ENCODE measurements around the gene RPTOR. TPM values are rescaled to one million over a fixed set of nuclear protein-coding genes. Genes with fewer than 3 reads are reported as not detected.

The RPTOR gene
- total and polyA plus RNA-seq, 2 donors (not counting 1 experiment from before 2014, with no cell fraction given): 6.7 to 22.8 TPM

- H3K27me3 ChIP-seq (ENCODE audit: control insufficient read depth, insufficient read depth, low read length): no peaks in the 10 kb centered on the region
- TF ChIP-seq EZH2 (IDR thresholded peaks at IDR 0.05; ENCODE audit: low read length, missing control alignments): no peak
- TF ChIP-seq CTCF (conservative IDR thresholded peaks at IDR 0.05 in 1 of 2, IDR thresholded peaks at IDR 0.05 in 1 of 2; ENCODE audit: low read depth in 1 of 2, low read length in 2 of 2): no peak
These were observed 418.0 kb downstream of the RPTOR start for GRCh38 chr17:80962356-80963329.

GRCh38 chr17:80963812-80964543, 419.3 kb downstream of the RPTOR start:
- no peak overlapping the region for H3K4me3 ChIP-seq (replicated peaks in 1 of 4; ENCODE audit: control extremely low read depth in 1 of 4, insufficient read depth in 1 of 4, low read depth in 3 of 4, low read length in 4 of 4)
- H3K4me1 ChIP-seq (ENCODE audit: control insufficient read depth, extremely low read depth, insufficient read depth, low read length): peaks cover 17% of the 10 kb centered on the region
- H3K27ac ChIP-seq (ENCODE audit: insufficient read depth, low read length): no peak overlapping the region
- no peaks in the 10 kb centered on the region for H3K9me3 ChIP-seq (ENCODE audit: control insufficient read depth, insufficient read depth, low read depth, low read length)
- peaks cover 2% of the 10 kb centered on the region for H3K36me3 ChIP-seq (ENCODE audit: control insufficient read depth, insufficient read depth, low read length)
- no peaks in the 10 kb centered on the region for H3K27me3 ChIP-seq (ENCODE audit: control insufficient read depth, insufficient read depth, low read length)
- no peak overlapping the region for H3K9ac ChIP-seq (ENCODE audit: insufficient read depth, low read length)
- H4K20me1 ChIP-seq (ENCODE audit: control insufficient read depth, extremely low read depth, insufficient read depth, low read length): no peaks in the 10 kb centered on the region
- H2AFZ ChIP-seq (ENCODE audit: low read length): no peak overlapping the region
- no peak overlapping the region for H3K4me2 ChIP-seq (ENCODE audit: extremely low read depth, insufficient read depth, low read length)
- no peak for DNase-seq (ENCODE audit: low read depth in 2 of 2)
- TF ChIP-seq EZH2 (IDR thresholded peaks at IDR 0.05; ENCODE audit: low read length, missing control alignments) (no peak), CTCF (conservative IDR thresholded peaks at IDR 0.05 in 1 of 2, IDR thresholded peaks at IDR 0.05 in 1 of 2; ENCODE audit: low read depth in 1 of 2, low read length in 2 of 2) (no peak)
- no peaks in the 10 kb centered on the region for H3K79me2 ChIP-seq (ENCODE audit: control insufficient read depth, insufficient read depth, low read length)

More at GRCh38 chr17:80962356-80963329, 418.0 kb downstream of the RPTOR start:
- Histone ChIP-seq H2AFZ (ENCODE audit: low read length) (no peak overlapping the region), H3K9me3 (ENCODE audit: control insufficient read depth, insufficient read depth, low read depth, low read length) (no peaks in the 10 kb centered on the region), H3K36me3 (ENCODE audit: control insufficient read depth, insufficient read depth, low read length) (peaks cover 2% of the 10 kb centered on the region), H3K79me2 (ENCODE audit: control insufficient read depth, insufficient read depth, low read length) (no peaks in the 10 kb centered on the region), H4K20me1 (ENCODE audit: control insufficient read depth, extremely low read depth, insufficient read depth, low read length) (no peaks in the 10 kb centered on the region), H3K4me1 (ENCODE audit: control insufficient read depth, extremely low read depth, insufficient read depth, low read length) (peaks cover 10% of the 10 kb centered on the region), H3K9ac (ENCODE audit: insufficient read depth, low read length) (no peak overlapping the region), H3K4me3 (replicated peaks in 1 of 4; ENCODE audit: control extremely low read depth in 1 of 4, insufficient read depth in 1 of 4, low read depth in 3 of 4, low read length in 4 of 4) (no peak overlapping the region), H3K27ac (ENCODE audit: insufficient read depth, low read length) (no peak overlapping the region), H3K4me2 (ENCODE audit: extremely low read depth, insufficient read depth, low read length) (no peak overlapping the region)
- DNase-seq (ENCODE audit: low read depth in 2 of 2): no peak

GRCh38 chr17:80964544-80964856, 419.9 kb downstream of the RPTOR start:
- TF ChIP-seq EZH2 (IDR thresholded peaks at IDR 0.05; ENCODE audit: low read length, missing control alignments): no peak
- TF ChIP-seq CTCF (conservative IDR thresholded peaks at IDR 0.05 in 1 of 2, IDR thresholded peaks at IDR 0.05 in 1 of 2; ENCODE audit: low read depth in 1 of 2, low read length in 2 of 2): no peak
- Histone ChIP-seq H3K27me3 (ENCODE audit: control insufficient read depth, insufficient read depth, low read length) (no peaks in the 10 kb centered on the region), H3K4me3 (replicated peaks in 1 of 4; ENCODE audit: control extremely low read depth in 1 of 4, insufficient read depth in 1 of 4, low read depth in 3 of 4, low read length in 4 of 4) (no peak overlapping the region), H2AFZ (ENCODE audit: low read length) (no peak overlapping the region), H3K36me3 (ENCODE audit: control insufficient read depth, insufficient read depth, low read length) (peaks cover 2% of the 10 kb centered on the region), H3K4me1 (ENCODE audit: control insufficient read depth, extremely low read depth, insufficient read depth, low read length) (peaks cover 17% of the 10 kb centered on the region), H3K79me2 (ENCODE audit: control insufficient read depth, insufficient read depth, low read length) (no peaks in the 10 kb centered on the region), H3K9me3 (ENCODE audit: control insufficient read depth, insufficient read depth, low read depth, low read length) (no peaks in the 10 kb centered on the region), H3K27ac (ENCODE audit: insufficient read depth, low read length) (no peak overlapping the region), H3K4me2 (ENCODE audit: extremely low read depth, insufficient read depth, low read length) (no peak overlapping the region), H4K20me1 (ENCODE audit: control insufficient read depth, extremely low read depth, insufficient read depth, low read length) (no peaks in the 10 kb centered on the region), H3K9ac (ENCODE audit: insufficient read depth, low read length) (no peak overlapping the region)
- DNase-seq (ENCODE audit: low read depth in 2 of 2): no peak
